SK-N-SH (cell line): Measurements from ENCODE around the gene CKMT2.

ENCODE experiments used
- CTCF ChIP-seq: fragments of 200-600 bp; sonication (generic); IDR thresholded peaks from 2 replicates; pipeline ENCODE4 v1.6.1; 2017; ENCODE audit warnings: antibody characterized with exemption, mild to moderate bottlenecking, moderate library complexity
- EZH2phosphoT487 ChIP-seq: fragments of 200-600 bp; sonication (generic); IDR thresholded peaks from 2 replicates; pipeline ENCODE4 v1.6.1; 2017; ENCODE audit warnings: low read depth, mixed run types, mild to moderate bottlenecking, antibody characterized with exemption, moderate library complexity, borderline replicate concordance
- MXI1 ChIP-seq: IDR thresholded peaks from 2 replicates; pipeline ENCODE4 v1.6.1; 2012; ENCODE audit warnings: mild to moderate bottlenecking, low read depth, low read length, improper control_type of control experiment
- SIN3A ChIP-seq: IDR thresholded peaks from 2 replicates; pipeline ENCODE4 v1.6.1; 2012; ENCODE audit warnings: low read depth, mild to moderate bottlenecking, low read length, moderate library complexity, borderline replicate concordance
- TEAD4 ChIP-seq: IDR thresholded peaks from 2 replicates; pipeline ENCODE4 v1.4.0; 2012; ENCODE audit warnings: mild to moderate bottlenecking, borderline replicate concordance; ENCODE audit not compliant: insufficient read depth
- USF2 ChIP-seq: fragments of 150-350 bp; IDR thresholded peaks from 2 replicates; pipeline ENCODE4 v1.6.1; 2017; ENCODE audit warnings: antibody characterized with exemption, low read length, low read depth, borderline replicate concordance
- YY1 ChIP-seq: IDR thresholded peaks from 2 replicates; pipeline ENCODE4 v1.4.0; 2012; ENCODE audit warnings: low read depth, mild to moderate bottlenecking

GRCh38 chr5:81254886-81255559 lies 21.9 kb downstream of the CKMT2 start:
- TF ChIP-seq CTCF (no peak), SIN3A (no peak), EZH2phosphoT487 (no peak), TEAD4 (no peak), YY1 (no peak), MXI1 (no peak), USF2 (no peak)
